HG03103 (cell line): ENCODE measurements around the gene CASP1.
"Not testable (repeated sequence)": the region's sequence is repeated elsewhere in the genome, so short reads cannot be mapped to it uniquely, and the experiment has no call there.

ENCODE experiments used
- ATAC-seq: cut with Tn5 transposase; IDR thresholded peaks from one replicate; pipeline ENCODE4 v1.9.1; 2021; ENCODE audit warnings: low read depth; ENCODE audit not compliant: unreplicated experiment

The CASP1 gene

DNA sequence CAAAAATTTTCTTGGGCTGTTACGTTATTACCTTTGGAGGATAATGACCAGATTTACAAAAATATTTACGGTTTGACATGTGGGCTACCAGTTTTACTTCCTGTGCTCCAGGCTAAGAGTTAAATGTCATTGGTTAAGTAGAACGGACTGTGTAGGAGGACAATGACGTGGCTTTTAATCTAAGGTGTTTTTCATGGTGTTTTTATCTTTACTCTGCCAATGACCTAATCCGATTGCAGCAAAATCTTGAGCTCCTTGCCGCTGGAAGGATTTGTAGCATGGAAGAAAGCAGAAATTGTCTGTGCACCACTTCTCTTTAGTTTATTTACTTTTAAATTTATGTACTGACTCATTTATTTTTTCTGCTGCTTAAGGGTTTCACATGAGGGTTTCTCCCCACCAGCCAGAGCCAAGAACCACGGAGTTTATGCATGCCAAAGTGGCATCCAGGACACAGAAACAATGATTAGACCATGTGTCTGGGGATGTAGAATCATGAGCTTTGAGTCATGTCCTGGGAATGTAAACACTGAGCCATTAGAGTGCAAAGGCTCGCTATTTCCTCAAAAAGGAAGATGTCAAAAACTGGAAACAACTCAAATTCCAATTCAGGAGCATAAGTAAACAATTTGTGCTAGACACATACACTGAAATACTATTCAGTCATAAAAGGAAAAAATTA, 12.1 kb upstream of the CASP1 start:
- ATAC-seq = no peak

DNA sequence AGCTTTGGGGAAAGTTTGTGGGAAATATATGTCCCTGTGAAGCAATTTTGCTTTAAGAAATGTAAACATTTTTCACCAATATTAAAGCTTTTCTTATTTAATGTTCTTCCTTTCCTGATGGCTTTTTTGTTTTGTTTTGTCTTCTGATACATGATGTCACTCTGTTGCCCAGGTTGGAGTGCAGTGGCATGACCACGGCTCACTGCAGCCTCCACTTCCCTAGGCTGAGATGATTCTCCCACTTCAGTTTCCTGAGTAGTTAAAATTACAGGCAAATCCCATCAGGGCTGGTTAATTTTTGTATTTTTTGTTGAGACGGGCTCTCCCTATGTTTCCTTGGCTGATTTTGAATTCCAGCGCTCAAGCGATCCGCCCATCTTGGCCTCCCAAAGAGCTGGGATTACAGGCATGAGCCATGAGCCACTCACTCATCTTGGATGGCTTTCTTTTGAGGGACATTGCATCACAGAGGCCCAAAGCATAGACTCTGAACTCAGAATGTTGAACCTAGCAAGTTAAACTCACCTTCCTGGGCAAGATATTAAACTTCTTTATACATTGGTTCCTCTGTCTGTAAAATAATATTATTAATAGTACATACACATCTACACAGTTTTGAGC, 10.8 kb upstream of the CASP1 start:
- no peak for ATAC-seq

DNA sequence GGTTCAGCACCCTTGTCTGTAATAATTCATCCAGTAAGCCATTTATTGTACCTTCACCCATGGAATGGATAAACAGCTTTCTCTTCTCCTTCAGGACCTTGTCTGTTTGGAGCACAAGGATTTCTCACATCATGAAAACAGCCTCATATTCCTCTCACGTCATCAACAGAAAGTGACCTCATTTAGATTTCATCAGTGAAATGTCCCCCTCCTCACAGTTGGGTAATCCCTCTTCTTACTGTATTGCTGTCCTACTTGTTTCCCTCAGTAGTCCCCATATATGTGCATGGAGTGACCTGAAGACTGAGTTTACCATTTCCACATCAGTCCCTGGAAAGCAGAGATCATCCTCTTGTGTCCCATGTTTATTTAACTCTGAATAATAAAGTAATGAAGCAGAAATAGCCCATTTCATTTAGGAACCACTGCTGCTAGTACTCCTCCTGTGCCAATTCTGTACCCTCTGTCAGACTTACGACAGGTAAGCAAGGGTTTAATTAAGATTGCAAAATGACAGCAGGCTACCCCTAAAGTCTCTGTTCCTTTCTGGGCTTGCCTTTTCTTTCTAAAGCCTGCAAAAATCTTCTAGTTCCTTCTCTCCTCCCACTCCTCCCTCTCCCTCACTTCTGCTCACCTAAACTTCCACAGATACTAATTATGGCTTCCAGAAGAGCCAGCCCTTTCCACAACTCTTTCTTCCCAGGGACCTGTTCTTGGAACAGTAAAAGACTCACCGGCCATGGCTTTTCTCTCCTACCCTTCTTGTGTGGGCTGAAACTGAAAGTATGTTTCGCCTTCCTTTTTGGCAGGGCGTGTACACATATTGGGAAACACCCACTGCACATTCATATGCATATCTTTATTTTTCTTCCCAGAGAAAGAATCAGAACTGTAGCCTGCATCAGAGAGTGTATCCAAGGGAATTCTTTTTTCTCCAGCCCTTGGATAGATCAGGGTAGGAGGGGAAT, 9.9 kb upstream of the CASP1 start, which contains the start of gene CARD16:
Gene CARD16 (minus strand): TSS at position 779 of the 968 bp plus-strand sequence. CDS start 38 bp downstream, at position 741.
- peak; percentile 99 for ATAC-seq

DNA sequence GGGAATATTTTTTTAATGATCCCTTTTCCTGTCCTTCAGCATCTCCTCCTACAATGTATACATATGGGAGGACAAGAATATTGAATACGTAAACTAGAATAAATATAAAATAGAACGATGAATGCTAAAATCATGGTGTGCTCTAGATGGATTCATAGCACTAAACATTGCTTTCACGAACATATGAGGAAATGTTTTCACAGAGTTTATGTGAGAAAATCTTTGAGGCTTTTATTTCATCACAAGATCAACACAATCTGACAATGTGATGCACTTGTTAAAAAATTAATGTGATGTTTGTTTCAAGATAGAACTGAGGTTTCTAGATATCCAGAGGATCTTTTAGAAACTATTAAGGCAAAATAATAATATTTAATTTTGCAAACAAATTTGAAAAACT, 7.2 kb upstream of the CASP1 start:
- ATAC-seq = no peak

DNA sequence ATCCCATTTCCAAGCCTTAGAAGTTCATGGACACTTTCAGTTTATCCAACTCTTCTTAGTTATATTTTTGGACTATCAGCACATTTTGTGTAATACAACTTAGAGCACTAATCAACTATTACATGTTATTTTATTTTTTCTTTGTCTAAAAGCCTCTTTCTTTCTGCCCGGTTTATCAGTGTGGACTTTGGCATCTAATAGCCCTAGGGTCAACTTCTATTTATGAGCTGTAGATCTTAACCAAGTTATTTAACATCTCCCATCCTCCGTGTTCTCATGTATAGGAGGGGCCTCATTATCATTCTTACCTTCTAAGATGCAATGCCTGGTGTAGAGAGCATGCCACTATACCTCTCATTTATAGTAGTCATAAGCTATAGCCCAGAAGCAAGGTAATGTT, 5.8 kb upstream of the CASP1 start:
- no peak for ATAC-seq

DNA sequence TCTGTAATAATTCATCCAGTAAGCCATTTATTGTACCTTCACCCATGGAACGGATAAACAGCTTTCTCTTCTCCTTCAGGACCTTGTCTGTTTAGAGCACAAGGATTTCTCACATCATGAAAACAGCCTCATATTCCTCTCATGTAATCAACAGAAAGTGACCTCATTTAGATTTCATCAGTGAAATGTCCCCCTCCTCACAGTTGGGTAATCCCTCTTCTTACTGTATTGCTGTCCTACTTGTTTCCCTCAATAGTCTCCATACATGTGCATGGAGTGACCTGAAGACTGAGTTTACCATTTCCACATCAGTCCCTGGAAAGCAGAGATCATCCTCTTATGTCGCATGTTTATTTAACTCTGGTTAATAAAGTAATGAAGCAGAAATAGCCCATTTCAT, 556 bp downstream of the CASP1 start:
- ATAC-seq = not testable (repeated sequence)

DNA sequence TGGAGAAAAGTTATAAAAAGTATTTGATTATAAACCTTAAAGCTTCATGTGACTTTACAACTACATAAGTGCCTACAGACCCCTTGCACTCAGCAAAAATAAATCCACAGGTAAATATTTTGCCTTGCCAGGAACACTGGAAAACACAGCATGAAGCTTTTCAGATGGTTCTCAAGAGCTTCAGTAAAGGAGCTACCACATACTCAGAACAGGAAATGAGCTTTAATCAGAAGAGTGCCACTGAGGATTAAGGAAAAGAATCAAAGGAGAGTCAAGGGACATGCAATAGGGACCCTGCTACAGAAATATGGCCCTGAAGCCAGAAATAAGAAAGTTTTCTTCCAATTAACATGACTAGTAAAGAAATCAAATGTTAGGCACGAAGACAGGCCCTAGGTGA, 1.2 kb downstream of the CASP1 start:
- no peak for ATAC-seq

DNA sequence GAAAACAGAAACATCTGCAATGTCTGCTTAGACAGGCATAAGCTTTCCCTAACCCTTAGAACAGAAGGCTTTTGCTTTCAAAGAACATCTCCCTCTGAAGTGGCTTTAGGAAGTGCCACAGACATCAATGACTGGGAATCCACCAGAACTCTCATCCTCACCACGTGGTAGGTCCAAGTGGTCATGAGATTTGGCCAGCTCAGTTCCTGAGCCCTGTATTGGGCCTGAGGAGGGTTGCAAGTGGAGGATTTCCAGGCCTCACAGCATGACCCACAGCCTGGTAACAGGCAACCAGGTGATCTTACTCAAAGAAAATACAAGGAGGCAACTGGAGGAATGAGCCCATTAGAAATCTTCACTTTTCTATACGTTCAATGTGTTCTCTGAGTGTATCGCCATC, 1.6 kb downstream of the CASP1 start:
- ATAC-seq = no peak

DNA sequence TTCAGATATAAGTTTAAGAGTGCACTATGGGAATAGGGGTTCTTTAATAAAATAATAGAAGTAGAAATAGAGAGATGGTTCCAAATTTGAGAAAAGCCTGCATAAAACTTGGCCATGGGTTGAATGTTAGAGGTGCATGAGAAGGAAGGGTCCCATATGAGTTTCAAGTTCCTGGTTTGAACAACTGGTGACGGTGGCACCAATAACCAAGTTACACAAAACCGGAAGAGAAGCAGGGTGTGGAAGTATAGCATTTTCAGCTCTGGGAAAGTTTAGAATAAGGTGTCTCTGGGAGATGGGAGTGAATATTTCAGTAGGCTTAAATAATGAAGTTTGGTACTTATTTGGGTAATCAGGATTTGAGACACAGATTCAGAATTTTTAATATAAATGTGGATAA, 2.4 kb downstream of the CASP1 start:
- ATAC-seq = no peak

DNA sequence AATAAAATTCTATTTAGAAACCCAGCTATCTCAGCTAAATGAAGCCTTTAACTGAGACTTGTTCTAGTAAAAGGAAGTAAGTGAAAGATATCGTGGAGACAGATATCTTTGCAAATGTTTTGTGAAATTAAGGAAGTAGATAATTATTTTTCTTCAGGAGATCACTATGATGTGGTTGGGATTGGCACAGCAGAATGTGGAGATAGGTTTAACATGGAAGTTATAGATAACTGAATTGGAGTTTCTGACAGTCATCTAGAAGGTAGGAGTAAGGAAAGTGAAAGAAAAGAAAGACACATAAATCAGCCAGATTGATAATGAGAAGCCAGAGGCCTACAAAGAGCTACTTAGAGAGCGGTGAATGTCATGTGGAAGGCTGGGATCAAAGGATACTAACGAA, 7.3 kb downstream of the CASP1 start:
- no peak for ATAC-seq

DNA sequence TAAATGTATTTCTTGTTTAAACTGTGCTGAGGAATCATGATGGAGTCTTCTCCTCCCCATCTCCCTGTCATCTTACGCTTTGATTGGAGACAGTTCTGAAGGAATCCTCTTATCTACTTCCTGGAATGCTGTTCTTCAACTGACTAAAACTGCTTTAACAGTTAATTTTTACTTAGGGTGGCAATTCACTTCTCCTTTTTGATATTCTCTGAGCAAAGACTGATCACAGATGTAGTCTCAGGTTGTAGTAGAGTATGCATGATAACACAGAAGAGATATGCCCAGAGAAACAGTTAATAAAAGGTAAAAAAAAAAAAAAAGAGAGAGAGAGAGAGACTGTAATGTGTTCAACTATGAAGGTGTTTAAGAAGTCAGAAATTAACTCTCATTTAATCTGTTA, 10.6 kb downstream of the CASP1 start:
- ATAC-seq = no peak

DNA sequence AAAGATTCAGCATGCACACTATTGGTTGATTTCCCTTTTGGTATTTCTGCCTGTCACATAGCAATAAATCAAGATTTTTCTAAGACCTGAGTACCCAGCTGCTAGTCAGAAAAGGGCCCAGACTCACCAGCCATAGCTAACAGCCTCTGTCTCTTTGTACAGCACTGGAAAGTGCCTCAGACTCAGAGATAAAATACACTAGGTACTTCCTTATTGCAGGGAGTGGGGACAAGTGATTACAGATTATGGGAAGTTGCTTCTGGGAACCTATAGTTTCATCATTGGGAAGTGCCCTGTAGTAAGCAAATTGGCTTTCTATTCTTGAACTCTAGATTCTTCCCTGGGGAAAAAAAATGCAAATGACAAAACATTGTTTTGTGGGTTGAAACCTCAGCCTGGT, 11.9 kb downstream of the CASP1 start, which contains the start of gene CASP5:
Gene CASP5 (minus strand): TSS at position 166 of the 400 bp plus-strand sequence. CDS start 32 bp downstream, at position 134.
- ATAC-seq = no peak

DNA sequence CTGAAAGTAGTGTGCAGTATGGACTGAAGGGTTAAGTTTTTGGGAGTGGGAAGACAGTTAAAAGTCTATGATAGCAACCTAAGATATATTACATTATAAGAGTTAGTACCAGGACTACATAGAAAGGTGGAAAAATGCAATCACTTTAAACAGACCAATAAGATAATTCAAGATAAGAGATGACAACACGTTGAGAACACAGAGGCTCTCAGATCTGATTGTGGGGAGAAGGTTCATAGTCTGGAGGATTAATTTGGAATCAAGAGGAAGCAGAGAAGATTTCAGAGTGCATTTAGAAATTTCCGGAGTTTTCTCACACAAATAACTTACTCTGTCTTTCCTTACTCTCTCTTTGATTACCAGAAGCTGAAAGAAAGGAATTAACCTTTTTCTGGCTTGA, 12.4 kb downstream of the CASP1 start:
- no peak for ATAC-seq

DNA sequence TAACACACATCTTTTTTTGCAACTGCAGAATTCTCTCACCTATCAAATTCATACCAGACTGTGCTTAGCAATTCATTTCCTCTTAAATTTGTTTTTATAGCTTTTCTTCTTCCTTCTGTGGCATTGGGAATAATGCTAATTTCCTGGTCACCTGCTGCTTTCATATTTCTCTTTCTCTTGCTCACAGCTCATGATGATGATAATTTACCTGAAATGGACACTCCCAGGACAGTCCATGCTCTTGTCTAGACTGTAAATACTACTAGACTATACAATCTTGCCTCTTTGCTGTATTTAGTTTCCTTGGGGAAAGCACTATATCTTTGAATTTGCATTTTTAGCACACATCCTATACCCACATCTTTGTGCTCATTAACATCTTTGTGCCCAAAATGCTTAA, 27.5 kb downstream of the CASP1 start:
- no peak for ATAC-seq

DNA sequence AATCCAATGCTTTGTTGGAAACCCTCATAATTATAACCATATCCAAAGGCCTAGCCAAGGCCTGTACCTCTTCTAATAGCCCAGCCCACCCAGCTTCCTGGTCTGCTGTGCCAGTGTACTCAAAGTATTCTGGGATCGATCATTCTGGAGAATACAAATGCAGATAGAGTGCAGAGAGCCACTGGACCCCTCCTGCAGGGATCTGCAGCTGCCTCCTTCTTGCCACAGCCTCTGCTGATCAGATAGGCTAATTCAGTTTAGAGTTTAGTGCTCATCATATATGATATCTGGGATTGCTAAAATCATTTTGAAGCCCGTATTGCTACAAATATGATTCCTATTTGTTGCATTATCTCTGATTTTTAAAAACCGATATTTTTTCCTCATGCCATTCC, 29.5 kb downstream of the CASP1 start:
- ATAC-seq = no peak

DNA sequence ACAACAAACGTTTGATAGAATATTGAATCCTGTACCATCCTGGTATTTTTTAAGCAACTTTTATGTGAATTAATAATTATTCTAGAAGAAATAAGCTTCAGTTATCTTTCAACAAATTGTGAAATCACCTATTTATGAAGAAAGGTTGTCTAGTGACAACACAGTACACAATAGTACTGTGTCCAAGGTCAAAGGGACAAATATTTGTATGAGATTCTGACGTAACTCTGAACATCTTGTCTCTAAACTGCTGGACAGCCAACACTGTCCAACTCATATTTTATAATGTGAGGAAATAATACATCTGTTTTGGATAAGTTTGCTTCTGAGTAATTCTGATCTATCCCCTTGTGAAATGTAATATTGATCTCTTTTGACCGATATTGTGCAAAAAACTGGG, 30.9 kb downstream of the CASP1 start:
- ATAC-seq = no peak

DNA sequence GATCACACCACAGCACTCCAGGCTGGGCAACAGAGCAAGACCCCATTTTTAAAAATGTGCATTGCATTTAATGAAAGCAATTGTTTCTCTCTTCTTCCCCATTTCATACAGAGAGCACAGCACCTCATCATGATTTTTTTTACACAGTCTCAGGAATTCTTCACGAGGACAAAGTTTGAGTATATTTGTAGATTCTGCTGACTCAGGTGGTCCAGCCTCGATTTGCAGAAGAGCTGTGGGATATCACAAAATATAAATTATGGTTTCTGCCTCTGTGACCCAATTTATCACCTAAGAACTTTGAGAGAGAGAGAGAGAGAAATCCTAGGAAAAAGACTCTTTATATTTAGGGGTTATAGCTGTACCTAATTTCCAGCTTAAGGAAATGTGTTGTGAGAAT, 31.8 kb downstream of the CASP1 start:
- ATAC-seq = no peak

DNA sequence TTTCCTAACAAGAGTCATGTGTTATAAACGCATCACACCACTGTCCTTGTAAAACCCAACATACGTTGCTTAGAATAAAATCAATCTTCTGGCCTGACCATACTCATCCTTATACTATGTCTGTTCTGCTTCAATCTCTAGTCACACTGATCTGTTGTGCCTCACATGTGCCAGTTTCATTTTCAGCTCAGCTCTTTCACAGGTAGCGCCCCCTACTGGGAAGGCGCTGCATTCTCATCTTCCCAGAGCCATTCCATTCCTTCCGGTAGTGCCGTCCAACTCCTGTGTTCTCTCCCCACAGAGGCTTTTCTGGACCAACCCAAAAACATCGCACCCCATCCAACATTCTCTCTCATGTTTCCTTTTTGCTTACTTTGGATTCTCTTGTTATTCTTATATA, 34.1 kb downstream of the CASP1 start:
- peak; percentile 88 for ATAC-seq

DNA sequence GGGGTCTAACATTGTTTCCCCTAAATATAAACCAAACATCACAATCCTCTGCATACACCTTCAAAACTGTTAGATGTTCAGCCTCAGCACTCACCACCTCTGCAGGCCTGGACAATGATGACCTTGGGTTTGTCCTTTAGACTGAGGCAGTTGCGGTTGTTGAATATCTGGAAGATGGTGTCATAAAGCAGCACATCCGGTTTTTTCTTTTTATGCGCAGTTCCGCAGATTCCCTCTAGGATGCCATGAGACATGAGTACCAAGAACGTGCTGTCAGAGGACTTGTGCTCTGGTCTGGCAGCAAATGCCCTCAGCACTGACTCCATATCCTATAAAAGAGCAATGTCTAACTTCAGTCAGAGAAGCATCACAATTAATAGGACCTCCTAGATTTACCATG, 34.8 kb downstream of the CASP1 start:
- ATAC-seq = no peak

DNA sequence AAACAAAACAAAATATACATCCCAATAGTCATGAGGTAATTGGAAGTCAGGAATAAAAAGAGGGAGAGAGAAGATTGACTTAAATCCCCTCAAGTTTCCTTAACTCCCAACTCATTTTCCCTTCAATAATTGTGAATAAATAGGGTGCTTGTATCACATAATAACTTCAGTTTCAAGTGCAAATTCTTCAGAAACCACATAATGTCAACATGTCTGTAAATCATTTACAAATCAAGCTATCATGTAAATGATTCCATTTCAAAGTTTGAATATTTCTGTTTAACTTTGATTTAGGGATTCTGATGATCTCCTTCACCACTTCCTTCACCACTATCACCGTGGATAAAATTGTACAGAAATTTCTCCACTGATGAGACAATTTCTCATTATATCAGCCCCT, 35.2 kb downstream of the CASP1 start:
- no peak for ATAC-seq

DNA sequence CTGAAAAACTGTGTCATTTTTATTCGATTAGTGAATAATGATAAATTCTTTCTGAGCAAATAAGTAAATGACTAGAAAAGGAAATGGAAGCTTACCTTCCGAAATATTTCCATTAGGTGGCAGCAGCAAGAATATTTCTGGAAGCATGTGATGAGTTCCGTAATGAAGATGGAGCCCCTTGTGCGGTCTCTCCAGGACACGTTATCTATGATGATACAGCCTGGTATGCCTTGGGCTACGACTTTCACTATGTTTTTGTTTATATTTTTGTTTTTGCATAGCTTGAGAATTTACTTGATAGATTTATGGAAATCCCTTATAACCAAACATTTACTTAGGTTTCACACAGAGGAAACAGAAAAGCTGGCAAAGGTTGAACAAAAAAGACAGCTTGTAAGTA, 37.7 kb downstream of the CASP1 start:
- ATAC-seq = no peak
